Osteoblast (primary cell): ENCODE results near the gene ADAM12. TPM values are rescaled to one million over a fixed set of nuclear protein-coding genes. Genes with fewer than 3 reads are reported as not detected.

Experiments
- DNase-seq: peaks from one replicate; pipeline ENCODE4 v3.0.0; 2011; ENCODE audit warnings: low spot score, mixed read lengths; ENCODE audit not compliant: insufficient read length; ENCODE audit errors: missing footprints
- H2AFZ ChIP-seq: 2 replicates; pipeline ENCODE4 v1.6.0; 2011; ENCODE audit warnings: mild to moderate bottlenecking, low read length
- H3K27ac ChIP-seq: 2 replicates; pipeline ENCODE4 v1.5.1; 2011; ENCODE audit warnings: mild to moderate bottlenecking, low read depth, low read length, moderate library complexity
- H3K27me3 ChIP-seq: 2 replicates; pipeline ENCODE4 v1.6.0; 2012; ENCODE audit warnings: mild to moderate bottlenecking, control low read depth, inconsistent platforms, low read length, moderate library complexity; ENCODE audit not compliant: insufficient read depth
- H3K36me3 ChIP-seq: 2 replicates; pipeline ENCODE4 v1.5.1; 2011; ENCODE audit warnings: mild to moderate bottlenecking, low read length, control low read depth, moderate library complexity; ENCODE audit not compliant: insufficient read depth
- H3K4me1 ChIP-seq: 2 replicates; pipeline ENCODE4 v1.5.1; 2011; ENCODE audit warnings: mild to moderate bottlenecking, low read length, control low read depth, moderate library complexity; ENCODE audit not compliant: insufficient read depth
- H3K4me2 ChIP-seq: 2 replicates; pipeline ENCODE4 v1.6.0; 2011; ENCODE audit warnings: mild to moderate bottlenecking, low read length; ENCODE audit not compliant: insufficient read depth
- H3K4me3 ChIP-seq: fragments of 200-600 bp; sonication (generic); 3 replicates; pipeline ENCODE4 v1.5.1; 2012; ENCODE audit warnings: mild to moderate bottlenecking, low read length, inconsistent platforms; ENCODE audit not compliant: insufficient read depth
- H3K79me2 ChIP-seq: 2 replicates; pipeline ENCODE4 v1.6.0; 2012; ENCODE audit warnings: mild to moderate bottlenecking, low read length, control low read depth, inconsistent platforms; ENCODE audit not compliant: insufficient read depth
- H3K9me3 ChIP-seq: 2 replicates; pipeline ENCODE4 v1.5.1; 2011; ENCODE audit warnings: low read depth, low read length, control low read depth
- H4K20me1 ChIP-seq: 2 replicates; pipeline ENCODE4 v1.6.0; 2012; ENCODE audit warnings: mild to moderate bottlenecking, low read length, control low read depth; ENCODE audit not compliant: insufficient read depth
- total RNA-seq: library from RNA; depleted of rRNA; stranded (reverse); fragments of >200 nt; gene quantifications from 2 replicates; pipeline ENCODE4 v1.2.3, GENCODE V29; 2012
- TF ChIP-seq, protein P1 (sequence below): IDR thresholded peaks from 2 replicates; pipeline ENCODE4 v1.5.1; 2011; ENCODE audit warnings: mild to moderate bottlenecking, low read depth, low read length, moderate library complexity; ENCODE audit errors: extremely low read depth

The ADAM12 gene
- total RNA-seq, 1 donor = 345 TPM

DNA sequence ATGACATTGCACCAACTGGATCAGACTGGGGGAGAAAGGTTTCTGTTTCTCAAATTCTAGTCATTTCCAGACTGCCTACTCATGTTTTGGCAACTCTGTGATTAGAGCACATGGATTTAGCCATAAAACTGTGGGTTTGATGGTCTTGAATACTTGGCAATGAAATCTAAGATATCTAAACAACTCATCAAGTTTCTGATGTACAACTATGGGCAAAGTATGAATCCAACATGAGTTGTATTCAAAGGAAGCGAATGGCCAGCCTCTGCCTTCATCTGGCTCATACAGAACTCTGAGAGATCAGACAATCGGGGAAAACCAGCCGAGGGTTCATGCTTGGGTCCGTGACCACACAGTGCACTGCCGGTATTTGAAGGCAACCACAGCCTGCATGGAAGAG, 144.3 kb downstream of the ADAM12 start:
- Histone ChIP-seq H3K27me3 (no peaks in the 10 kb centered on the region), H3K27ac (peak overlapping the region; percentile 90), H3K4me2 (peak overlapping the region; percentile 57), H3K9me3 (no peaks in the 10 kb centered on the region), H3K36me3 (peaks cover 14% of the 10 kb centered on the region), H3K4me1 (peaks cover 63% of the 10 kb centered on the region), H4K20me1 (no peaks in the 10 kb centered on the region), H3K79me2 (peaks cover 51% of the 10 kb centered on the region), H2AFZ (no peak overlapping the region), H3K4me3 (peak overlapping the region; percentile 38)
- TF ChIP-seq, protein P1, sequence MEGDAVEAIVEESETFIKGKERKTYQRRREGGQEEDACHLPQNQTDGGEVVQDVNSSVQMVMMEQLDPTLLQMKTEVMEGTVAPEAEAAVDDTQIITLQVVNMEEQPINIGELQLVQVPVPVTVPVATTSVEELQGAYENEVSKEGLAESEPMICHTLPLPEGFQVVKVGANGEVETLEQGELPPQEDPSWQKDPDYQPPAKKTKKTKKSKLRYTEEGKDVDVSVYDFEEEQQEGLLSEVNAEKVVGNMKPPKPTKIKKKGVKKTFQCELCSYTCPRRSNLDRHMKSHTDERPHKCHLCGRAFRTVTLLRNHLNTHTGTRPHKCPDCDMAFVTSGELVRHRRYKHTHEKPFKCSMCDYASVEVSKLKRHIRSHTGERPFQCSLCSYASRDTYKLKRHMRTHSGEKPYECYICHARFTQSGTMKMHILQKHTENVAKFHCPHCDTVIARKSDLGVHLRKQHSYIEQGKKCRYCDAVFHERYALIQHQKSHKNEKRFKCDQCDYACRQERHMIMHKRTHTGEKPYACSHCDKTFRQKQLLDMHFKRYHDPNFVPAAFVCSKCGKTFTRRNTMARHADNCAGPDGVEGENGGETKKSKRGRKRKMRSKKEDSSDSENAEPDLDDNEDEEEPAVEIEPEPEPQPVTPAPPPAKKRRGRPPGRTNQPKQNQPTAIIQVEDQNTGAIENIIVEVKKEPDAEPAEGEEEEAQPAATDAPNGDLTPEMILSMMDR = no peak
- DNase-seq = peak; percentile 96

DNA sequence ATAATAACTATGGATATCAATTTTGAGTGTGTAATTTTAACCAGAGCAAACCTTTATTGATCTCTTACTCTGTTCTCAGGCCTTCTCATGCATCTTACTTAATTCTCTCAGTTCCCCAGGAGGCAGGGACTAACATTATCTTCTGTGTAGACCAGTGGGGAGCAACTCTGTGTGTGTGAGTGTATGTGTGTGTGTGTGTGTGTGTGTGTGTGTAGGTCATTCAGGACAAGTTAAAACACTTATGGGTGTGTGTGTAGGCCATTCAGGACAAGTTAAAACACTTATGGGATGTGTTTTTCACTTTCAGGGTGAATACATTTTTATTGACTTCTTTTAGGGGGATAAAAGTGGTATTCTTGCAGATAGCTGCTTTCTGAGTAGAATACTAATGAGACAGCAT, 145.0 kb downstream of the ADAM12 start:
- peak overlapping the region; percentile 16 for H3K4me2 ChIP-seq
- H2AFZ ChIP-seq = no peak overlapping the region
- peaks cover 62% of the 10 kb centered on the region for H3K4me1 ChIP-seq
- H3K9me3 ChIP-seq = no peaks in the 10 kb centered on the region
- peaks cover 14% of the 10 kb centered on the region for H3K36me3 ChIP-seq
- peaks cover 56% of the 10 kb centered on the region for H3K79me2 ChIP-seq
- DNase-seq = no peak
- H3K27ac ChIP-seq = peak overlapping the region; percentile 90
- no peaks in the 10 kb centered on the region for H3K27me3 ChIP-seq
- H3K4me3 ChIP-seq = no peak overlapping the region
- no peaks in the 10 kb centered on the region for H4K20me1 ChIP-seq
- TF ChIP-seq, protein P1 = no peak

DNA sequence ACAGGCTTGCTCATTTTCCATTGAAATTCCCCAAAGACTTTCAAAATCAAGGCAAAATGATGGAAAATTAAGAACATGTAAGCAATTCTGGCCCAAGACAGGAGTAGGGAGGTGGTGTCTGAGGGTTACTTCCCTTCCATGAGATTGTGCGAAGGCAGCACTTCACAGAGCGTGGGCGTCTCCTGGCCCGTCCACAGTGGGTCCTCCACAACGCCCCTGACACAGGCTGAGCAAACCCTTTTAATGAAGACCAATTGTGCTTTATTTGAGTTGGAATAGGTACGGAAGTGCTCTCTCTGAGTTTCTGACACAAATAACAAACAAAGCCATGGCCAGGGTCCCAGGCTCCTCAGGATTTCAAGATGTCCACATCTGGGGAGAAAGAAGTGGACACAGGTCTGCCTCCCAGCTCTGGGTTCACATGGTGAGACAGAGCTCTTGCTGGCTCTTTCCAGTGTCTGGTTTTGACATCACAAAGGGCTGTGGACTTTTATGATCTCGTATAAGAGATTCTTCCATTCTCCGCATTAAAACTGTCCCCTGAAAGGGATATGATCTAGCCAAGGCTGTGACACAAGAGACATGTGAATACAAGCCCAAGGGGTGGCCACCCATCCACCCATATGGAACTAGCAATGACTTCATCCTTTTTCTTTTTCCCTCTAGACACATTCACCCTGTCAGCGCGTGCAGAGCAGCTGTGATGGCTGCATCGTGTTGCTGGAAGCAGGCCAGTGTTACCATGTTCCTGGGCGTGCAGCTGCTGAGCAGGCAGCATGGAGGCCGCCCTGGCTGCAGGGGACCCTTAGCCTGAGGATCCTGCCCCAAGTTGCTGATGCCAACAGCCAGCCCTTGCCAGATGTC, 145.6 kb downstream of the ADAM12 start:
- Histone ChIP-seq H3K27me3 (no peaks in the 10 kb centered on the region), H3K4me3 (no peak overlapping the region), H3K9me3 (no peaks in the 10 kb centered on the region), H3K4me1 (peaks cover 56% of the 10 kb centered on the region), H4K20me1 (no peaks in the 10 kb centered on the region), H2AFZ (no peak overlapping the region), H3K4me2 (peak overlapping the region; percentile 16), H3K79me2 (peaks cover 57% of the 10 kb centered on the region), H3K27ac (peak overlapping the region; percentile 90), H3K36me3 (peaks cover 14% of the 10 kb centered on the region)
- TF ChIP-seq, protein P1 = no peak
- no peak for DNase-seq

DNA sequence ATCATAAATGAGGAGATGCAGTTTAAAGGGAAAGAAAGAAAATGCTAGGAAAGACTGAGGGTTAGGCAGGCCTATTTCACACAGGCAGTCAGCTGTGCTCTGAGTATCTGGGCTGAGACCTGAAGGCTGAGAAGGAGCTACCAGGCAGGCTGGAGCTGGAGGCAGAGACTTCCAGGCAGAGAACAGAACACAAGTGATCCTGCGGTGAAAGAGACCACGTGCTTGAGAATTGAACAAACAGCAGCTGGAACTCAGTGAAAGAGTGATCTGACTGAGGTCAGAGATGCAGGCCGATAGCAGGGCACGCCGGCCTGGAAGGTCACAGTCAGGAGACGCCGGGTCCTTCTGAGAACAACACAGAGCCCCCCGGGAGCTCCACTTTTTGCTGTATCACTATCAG, 147.8 kb downstream of the ADAM12 start:
- no peak overlapping the region for H2AFZ ChIP-seq
- peaks cover 38% of the 10 kb centered on the region for H3K4me1 ChIP-seq
- H4K20me1 ChIP-seq = no peaks in the 10 kb centered on the region
- H3K4me3 ChIP-seq = no peak overlapping the region
- no peak overlapping the region for H3K4me2 ChIP-seq
- H3K36me3 ChIP-seq = peaks cover 16% of the 10 kb centered on the region
- TF ChIP-seq, protein P1 = no peak
- no peaks in the 10 kb centered on the region for H3K9me3 ChIP-seq
- H3K79me2 ChIP-seq = peaks cover 68% of the 10 kb centered on the region
- H3K27ac ChIP-seq = peak overlapping the region; percentile 30
- no peak for DNase-seq
- H3K27me3 ChIP-seq = no peaks in the 10 kb centered on the region
